Femur (tissue), 1 donor: ENCODE measurements around the gene PXYLP1.

ENCODE experiments used
- DNase-seq: peaks from one replicate; pipeline ENCODE4 v3.0.0-alpha.2; 2017

PXYLP1 gene

DNA sequence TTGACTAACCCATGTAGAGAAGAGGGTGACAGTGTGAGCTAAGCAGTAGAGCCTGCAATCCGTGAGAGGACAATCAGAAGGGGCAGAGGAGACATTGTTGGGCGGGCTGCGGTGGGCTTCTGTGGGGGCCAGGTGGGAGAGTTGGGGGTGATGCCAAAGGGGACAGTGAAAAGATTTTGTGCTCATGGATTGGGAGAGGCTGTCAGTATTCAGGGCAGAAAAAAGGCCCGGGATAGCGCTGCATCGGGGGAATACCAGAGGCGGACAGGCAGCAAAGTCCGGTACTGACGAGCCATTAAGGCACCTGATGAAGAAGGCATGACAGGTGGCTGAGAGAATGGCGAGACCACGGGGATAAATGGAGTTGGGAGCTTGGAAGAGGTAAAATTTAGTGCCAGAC, 1.3 kb upstream of the PXYLP1 start:
- DNase-seq, result no peak

- DNase-seq, result peak; percentile 58
Measured at GRCh38 chr3:141231952-141232823, 563 bp downstream of the PXYLP1 start.

- no peak for DNase-seq
Measured at GRCh38 chr3:141233457-141234161, 2.0 kb downstream of the PXYLP1 start.

- no peak for DNase-seq
Measured at GRCh38 chr3:141234283-141234682, 2.7 kb downstream of the PXYLP1 start.

GRCh38 chr3:141235661-141236171, 4.1 kb downstream of the PXYLP1 start:
- no peak for DNase-seq

DNA sequence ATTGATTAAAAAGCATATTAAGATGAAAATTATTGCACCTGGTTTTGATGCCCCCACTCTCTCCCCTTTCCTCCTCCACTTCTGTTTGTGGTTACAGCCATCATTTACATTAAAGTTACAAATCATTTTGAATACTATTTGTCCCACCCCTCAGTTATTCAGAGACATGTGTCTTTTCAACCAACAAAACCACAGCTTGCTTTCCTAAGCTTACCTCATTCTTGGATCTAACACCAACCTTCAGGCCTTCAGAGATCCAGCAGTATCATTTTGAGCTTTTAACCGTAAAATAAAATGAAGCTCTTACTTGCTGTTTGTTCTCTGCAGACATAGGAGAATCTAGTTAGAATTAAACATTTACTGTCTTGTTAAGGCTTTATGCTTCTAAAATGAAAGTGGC, 4.7 kb downstream of the PXYLP1 start:
- DNase-seq, result no peak

GRCh38 chr3:141237701-141238521, 6.3 kb downstream of the PXYLP1 start:
- DNase-seq, result peak; percentile 60

GRCh38 chr3:141239511-141240281, 8.1 kb downstream of the PXYLP1 start:
- no peak for DNase-seq

- DNase-seq, result no peak
Measured at GRCh38 chr3:141240286-141240685, 8.7 kb downstream of the PXYLP1 start.

DNA sequence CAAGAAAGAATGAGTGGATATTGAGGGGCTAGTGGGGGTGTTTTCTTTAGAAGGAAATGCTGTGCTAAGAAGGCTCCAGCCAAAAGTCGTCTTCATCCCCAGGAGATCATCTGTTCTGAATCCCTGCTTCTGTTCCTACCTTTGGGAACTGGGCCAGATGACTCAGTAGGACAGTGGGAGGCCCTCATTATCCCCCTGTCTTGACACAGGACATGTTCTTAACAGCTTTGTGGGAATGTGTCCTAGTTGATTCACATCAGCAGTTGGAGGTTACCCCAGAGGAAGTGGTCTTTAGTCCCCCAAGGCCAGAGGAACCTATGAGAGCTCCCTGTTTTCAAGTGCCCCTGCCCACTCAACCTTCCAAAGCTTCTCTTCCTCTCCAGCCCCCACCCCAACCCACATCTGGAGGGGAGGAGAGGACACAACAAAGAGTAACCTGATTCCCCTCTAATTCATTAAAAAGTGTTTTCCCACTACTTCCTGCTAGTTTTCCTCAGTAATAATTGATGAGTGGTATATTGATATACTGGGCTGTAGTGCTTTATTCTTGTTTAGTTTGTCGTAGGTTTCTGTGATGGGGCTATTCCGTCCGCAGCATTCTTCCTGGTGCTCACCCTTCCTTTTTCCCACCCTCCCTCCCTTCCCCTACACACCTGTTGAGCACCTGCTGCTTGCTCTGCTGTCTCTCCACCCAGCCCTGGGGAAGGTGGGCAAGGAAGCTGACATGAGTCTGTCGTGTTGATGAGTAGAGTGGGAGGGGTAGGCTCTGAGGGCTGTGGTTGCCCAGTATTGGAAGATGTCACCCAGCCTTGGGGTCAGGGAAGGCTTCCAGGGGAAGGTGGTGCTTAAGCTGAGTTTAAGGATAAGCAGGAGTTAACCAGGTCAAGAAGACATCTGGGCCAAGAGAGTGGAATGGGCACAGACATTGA, 9.3 kb downstream of the PXYLP1 start:
- peak; percentile 16 for DNase-seq

DNA sequence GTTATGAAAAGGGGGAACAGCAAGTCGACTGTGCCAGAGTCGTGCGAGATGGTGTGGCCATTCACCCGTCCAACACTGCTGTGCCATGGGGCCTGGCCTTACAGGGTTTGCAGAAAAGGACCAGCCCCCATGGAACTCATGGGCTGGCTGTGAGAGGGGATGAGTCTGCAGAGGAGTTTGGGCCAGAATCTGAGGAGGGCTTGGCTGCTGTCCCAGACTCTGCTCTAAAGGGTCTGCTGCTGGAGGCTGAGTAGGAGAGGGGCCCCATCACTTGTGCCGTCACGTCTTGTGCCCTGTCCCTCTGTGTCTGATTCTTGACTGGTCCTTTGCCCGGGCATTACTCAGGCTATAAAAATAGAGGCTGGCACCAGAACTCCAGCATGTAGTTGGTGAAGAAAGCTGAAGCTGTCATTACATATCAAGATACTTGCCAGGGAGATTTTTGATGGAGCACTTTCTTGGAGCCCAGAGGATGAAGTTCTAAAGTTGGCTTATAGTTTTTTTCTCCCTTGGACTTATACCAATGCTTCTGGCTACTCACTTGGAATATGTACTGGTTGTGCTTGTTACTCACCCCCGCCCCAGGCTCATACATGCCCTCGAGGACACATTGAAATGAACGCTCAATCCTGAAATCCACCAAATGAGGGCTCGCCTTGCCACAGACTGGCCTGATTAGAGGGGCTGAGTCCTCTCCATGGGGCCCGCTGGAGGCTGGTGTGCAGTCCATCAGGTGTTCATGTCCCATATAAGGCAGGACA, 10.2 kb downstream of the PXYLP1 start:
- DNase-seq, result peak; percentile 78

GRCh38 chr3:141242377-141243092, 10.9 kb downstream of the PXYLP1 start:
- no peak for DNase-seq

- peak; percentile 14 for DNase-seq
Measured at GRCh38 chr3:141243271-141243707, 11.7 kb downstream of the PXYLP1 start.

- peak; percentile 12 for DNase-seq
Measured at GRCh38 chr3:141246224-141246957, 14.8 kb downstream of the PXYLP1 start.

GRCh38 chr3:141246958-141247301, 15.3 kb downstream of the PXYLP1 start:
- DNase-seq, result peak; percentile 12

DNA sequence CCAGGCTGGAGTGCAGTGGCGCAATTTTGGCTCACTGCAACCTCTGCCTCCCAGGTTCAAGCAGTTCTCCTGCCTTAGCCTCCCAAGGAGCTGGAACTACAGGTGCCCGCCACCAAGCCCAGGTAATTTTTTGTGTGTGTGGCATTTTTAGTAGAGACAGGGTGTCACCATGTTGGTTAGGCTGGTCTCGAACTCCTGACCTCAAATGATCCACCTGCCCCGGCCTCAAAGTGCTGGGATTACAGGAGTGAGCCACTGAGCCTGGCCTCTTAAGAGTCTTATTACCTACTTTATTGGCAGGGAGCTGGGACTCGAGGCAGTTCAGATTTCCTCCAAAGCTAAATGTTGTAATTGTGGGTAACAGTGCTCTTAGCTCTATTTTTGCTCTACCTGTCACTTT, 16.4 kb downstream of the PXYLP1 start:
- no peak for DNase-seq

- no peak for DNase-seq
Measured at GRCh38 chr3:141249041-141249440, 17.4 kb downstream of the PXYLP1 start.

DNA sequence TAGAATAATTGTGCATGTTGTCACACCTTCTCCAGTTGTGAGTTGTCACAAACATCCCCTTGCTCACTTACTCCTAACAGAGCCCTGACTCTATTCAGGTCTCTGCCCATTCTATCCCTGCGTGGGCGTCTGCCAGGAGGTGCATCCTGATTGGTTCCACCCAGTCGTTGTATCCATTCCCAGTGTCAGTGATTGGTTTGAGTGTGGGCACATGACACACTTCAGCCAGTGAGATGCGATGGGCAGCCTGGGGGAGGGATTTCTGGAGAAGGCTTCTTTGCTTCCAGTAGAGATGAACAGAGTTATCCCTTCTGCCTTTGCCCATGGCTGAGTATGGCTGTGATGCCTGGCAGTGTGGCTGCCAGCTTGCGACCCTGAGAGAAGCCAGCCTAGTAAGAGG, 18.7 kb downstream of the PXYLP1 start:
- DNase-seq, result peak; percentile 9

- no peak for DNase-seq
Measured at GRCh38 chr3:141250828-141251227, 19.2 kb downstream of the PXYLP1 start.
